Measurements from ENCODE around the gene NFKB2.

DNA sequence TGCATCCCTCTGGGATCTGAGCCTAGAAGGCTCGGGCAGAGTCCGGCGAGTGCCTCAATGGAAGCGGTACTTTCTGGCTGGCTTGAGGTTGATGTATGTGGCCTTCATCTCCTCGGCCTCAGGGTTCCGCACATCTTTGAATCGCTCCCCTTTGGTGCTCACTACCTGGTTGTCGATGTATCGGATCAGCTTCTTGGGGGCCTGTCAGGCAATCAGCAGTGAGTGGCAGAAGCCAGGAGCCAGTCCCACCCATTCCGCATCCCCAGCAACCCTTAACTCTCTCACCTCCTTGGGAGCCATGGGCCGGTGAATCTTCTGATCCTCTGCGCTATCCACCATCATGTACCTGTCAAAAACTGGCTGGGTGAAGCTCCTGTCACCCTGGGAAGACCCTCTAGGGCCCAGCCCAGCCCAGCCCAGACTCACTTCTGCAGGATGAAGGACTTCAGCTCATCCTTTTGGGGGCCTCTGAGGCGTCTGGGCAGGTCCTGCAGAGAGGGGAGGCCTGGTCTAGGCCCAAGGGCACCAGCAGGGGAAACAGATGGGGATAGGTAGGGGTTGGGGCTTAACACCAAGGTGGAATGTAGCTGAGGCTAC lies 28.0 kb downstream of the NFKB2 start:
- TF ChIP-seq, protein P1, sequence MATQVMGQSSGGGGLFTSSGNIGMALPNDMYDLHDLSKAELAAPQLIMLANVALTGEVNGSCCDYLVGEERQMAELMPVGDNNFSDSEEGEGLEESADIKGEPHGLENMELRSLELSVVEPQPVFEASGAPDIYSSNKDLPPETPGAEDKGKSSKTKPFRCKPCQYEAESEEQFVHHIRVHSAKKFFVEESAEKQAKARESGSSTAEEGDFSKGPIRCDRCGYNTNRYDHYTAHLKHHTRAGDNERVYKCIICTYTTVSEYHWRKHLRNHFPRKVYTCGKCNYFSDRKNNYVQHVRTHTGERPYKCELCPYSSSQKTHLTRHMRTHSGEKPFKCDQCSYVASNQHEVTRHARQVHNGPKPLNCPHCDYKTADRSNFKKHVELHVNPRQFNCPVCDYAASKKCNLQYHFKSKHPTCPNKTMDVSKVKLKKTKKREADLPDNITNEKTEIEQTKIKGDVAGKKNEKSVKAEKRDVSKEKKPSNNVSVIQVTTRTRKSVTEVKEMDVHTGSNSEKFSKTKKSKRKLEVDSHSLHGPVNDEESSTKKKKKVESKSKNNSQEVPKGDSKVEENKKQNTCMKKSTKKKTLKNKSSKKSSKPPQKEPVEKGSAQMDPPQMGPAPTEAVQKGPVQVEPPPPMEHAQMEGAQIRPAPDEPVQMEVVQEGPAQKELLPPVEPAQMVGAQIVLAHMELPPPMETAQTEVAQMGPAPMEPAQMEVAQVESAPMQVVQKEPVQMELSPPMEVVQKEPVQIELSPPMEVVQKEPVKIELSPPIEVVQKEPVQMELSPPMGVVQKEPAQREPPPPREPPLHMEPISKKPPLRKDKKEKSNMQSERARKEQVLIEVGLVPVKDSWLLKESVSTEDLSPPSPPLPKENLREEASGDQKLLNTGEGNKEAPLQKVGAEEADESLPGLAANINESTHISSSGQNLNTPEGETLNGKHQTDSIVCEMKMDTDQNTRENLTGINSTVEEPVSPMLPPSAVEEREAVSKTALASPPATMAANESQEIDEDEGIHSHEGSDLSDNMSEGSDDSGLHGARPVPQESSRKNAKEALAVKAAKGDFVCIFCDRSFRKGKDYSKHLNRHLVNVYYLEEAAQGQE (IDR thresholded peaks at IDR 0.05; ENCODE audit: insufficient read depth in 1 of 2, low read depth in 2 of 2, low read length in 2 of 2) = no peak
- TF ChIP-seq POLR2AphosphoS5 (IDR thresholded peaks at IDR 0.05; ENCODE audit: low read depth, low read length) = no peak
- no peak for TF ChIP-seq SIN3A (IDR thresholded peaks at IDR 0.05; ENCODE audit: borderline replicate concordance, insufficient read depth, low read length)
- no peak for TF ChIP-seq TAF1 (IDR thresholded peaks at IDR 0.05; ENCODE audit: borderline replicate concordance, insufficient read depth, low read length)
- no peak for TF ChIP-seq FOXP2 (optimal IDR thresholded peaks at IDR 0.05; ENCODE audit: borderline replicate concordance, extremely low read depth, extremely low read length, insufficient read depth)
